ENCODE results near the gene GJC2. TPM values are rescaled to one million over a fixed set of nuclear protein-coding genes. Genes with fewer than 3 reads are reported as not detected.
"Not testable (repeated sequence)": the region's sequence is repeated elsewhere in the genome, so short reads cannot be mapped to it uniquely, and the experiment has no call there.

Gene GJC2
- total RNA-seq, 1 experiment from 2014 or later: 45.3 TPM

GRCh38 chr1:228188249-228188648 lies 38.5 kb downstream of the GJC2 start:
- not testable (repeated sequence) for DNase-seq (ENCODE audit: low spot score)

GRCh38 chr1:228190182-228190581 lies 40.5 kb downstream of the GJC2 start:
- DNase-seq (ENCODE audit: low spot score): no peak

GRCh38 chr1:228190778-228191177 lies 41.0 kb downstream of the GJC2 start:
- DNase-seq (ENCODE audit: low spot score): no peak

GRCh38 chr1:228194436-228194835 lies 44.7 kb downstream of the GJC2 start:
- DNase-seq (ENCODE audit: low spot score): no peak

- DNase-seq (ENCODE audit: low spot score): no peak
Observed at GRCh38 chr1:228194921-228195812, 45.4 kb downstream of the GJC2 start.

GRCh38 chr1:228197555-228198147 lies 47.9 kb downstream of the GJC2 start:
- DNase-seq (ENCODE audit: low spot score): no peak

- DNase-seq (ENCODE audit: low spot score): no peak
Observed at GRCh38 chr1:228198977-228199590, 49.4 kb downstream of the GJC2 start.

GRCh38 chr1:228204958-228205357 lies 55.2 kb downstream of the GJC2 start:
- no peak for DNase-seq (ENCODE audit: low spot score)

GRCh38 chr1:228205526-228206436 lies 56.1 kb downstream of the GJC2 start:
- DNase-seq (ENCODE audit: low spot score): no peak

- no peak for DNase-seq (ENCODE audit: low spot score)
Observed at GRCh38 chr1:228206582-228207351, 57.0 kb downstream of the GJC2 start.

- DNase-seq (ENCODE audit: low spot score): no peak
Observed at GRCh38 chr1:228207381-228207810, 57.7 kb downstream of the GJC2 start.

GRCh38 chr1:228207851-228208821 lies 58.4 kb downstream of the GJC2 start, which contains the start of gene OBSCN:
Gene OBSCN (plus strand): TSS chr1:228208044. CDS start chr1:228211784, 3,740 bp downstream.
- no peak for DNase-seq (ENCODE audit: low spot score)

- DNase-seq (ENCODE audit: low spot score): no peak
Observed at GRCh38 chr1:228208831-228209551, 59.3 kb downstream of the GJC2 start.

Small RNAs within 50 kb of the gene (small RNA-seq; reads per million reads assigned to genes)
- gene AL359510.1: not detected

Other genes starting within 250 kb of the GJC2 start
- gene WNT9A, start 202.0 kb upstream of the GJC2 start, total RNA-seq (2014; rRNA removed; shearing (Covaris generic)): not detected in 2 replicates
- gene WNT3A, start 142.9 kb upstream of the GJC2 start, total RNA-seq (2014; rRNA removed; shearing (Covaris generic)): not detected in 2 replicates
- 387 and 400 TPM in 2 replicates for gene ARF1, start 67.2 kb upstream of the GJC2 start, total RNA-seq (2014; rRNA removed; shearing (Covaris generic))
- gene C1orf35, start 46.6 kb upstream of the GJC2 start, total RNA-seq (2014; rRNA removed; shearing (Covaris generic)): 30.3 and 38.4 TPM in 2 replicates
- gene MRPL55, start 40.6 kb upstream of the GJC2 start, total RNA-seq (2014; rRNA removed; shearing (Covaris generic)): 158 and 201 TPM in 2 replicates
- 608 and 613 TPM in 2 replicates for gene GUK1, start 9.7 kb upstream of the GJC2 start, total RNA-seq (2014; rRNA removed; shearing (Covaris generic))
- 16.5 and 30.4 TPM in 2 replicates for gene IBA57, start 15.9 kb downstream of the GJC2 start, total RNA-seq (2014; rRNA removed; shearing (Covaris generic))
- 7.9 and 16.7 TPM in 2 replicates for gene OBSCN, start 58.1 kb downstream of the GJC2 start, total RNA-seq (2014; rRNA removed; shearing (Covaris generic))

Measured in HT-29 (cell line).